ENCODE results near the gene SGCA. TPM values are rescaled to one million over a fixed set of nuclear protein-coding genes. Genes with fewer than 3 reads are reported as not detected.

SGCA gene
- total and polyA plus RNA-seq, 2 donors (not counting 3 experiments of a cell fraction or from before 2014, with no cell fraction given), result not detected

- Histone ChIP-seq H2AFZ (ENCODE audit: low read depth, low read length) (no peak overlapping the region), H3K36me3 (ENCODE audit: control insufficient read depth in 2 of 2, extremely low read depth in 1 of 2, insufficient read depth in 2 of 2, low read length in 2 of 2) (peaks cover 0 to 4% of the 10 kb centered on the region in 2 experiments), H3K79me2 (ENCODE audit: control insufficient read depth, insufficient read depth, low read length) (no peaks in the 10 kb centered on the region), H3K27ac (ENCODE audit: insufficient read depth, low read depth, low read length) (no peak overlapping the region), H4K20me1 (replicated peaks; ENCODE audit: control insufficient read depth, extremely low read depth, insufficient read depth, low read length) (no peaks in the 10 kb centered on the region), H3K4me1 (ENCODE audit: control insufficient read depth, extremely low read depth, insufficient read depth, low read length) (peaks cover under 1% of the 10 kb centered on the region), H3K9me3 (replicated peaks; ENCODE audit: control insufficient read depth, insufficient read depth, low read length) (no peaks in the 10 kb centered on the region), H3K4me3 (replicated peaks in 1 of 3; ENCODE audit: insufficient read depth in 1 of 3, low read depth in 1 of 3, low read length in 3 of 3) (no peak overlapping the region), H3K9ac (replicated peaks; ENCODE audit: extremely low read depth, insufficient read depth, low read length) (no peak overlapping the region), H3K27me3 (ENCODE audit: control insufficient read depth in 2 of 2, insufficient read depth in 2 of 2, low read length in 2 of 2) (no peaks in the 10 kb centered on the region), H3K9me1 (replicated peaks; ENCODE audit: control insufficient read depth, extremely low read depth, insufficient read depth, low read length) (no peaks in the 10 kb centered on the region), H3K4me2 (ENCODE audit: insufficient read depth, low read length) (no peak overlapping the region)
- FAIRE-seq (no peak), DNase-seq (ENCODE audit: low read depth, low spot score) (no peak)
- BruUV-seq (replicated peaks), result no TSS peak
- POLR2A ChIA-PET, result interaction anchor here (0.5 to 0.7 kb wide), 2 partner anchors 13 to 33 kb away, joined by 3 to 4 read pairs; no protein-coding TSS in a partner anchor
- intact Hi-C loops (cut with micrococcal nuclease), result loop anchor here (10.0 kb wide), 1 partner anchor 147 kb away; no protein-coding TSS in a partner anchor
- CTCF ChIA-PET, result interaction anchor here (0.7 to 4.6 kb wide), 17 partner anchors 9 to 180 kb away, joined by 3 to 57 read pairs (median 9); partner anchors contain the start of genes PPP1R9B and SAMD14
- dilution Hi-C loops (cut with MboI; ENCODE audit: extremely low pct_ligation_motif_present, low sequenced_read_pairs), result no loop called here
- no peak for TF ChIP-seq JUN (IDR thresholded peaks at IDR 0.05; ENCODE audit: borderline replicate concordance, insufficient read depth, insufficient read length, low read depth)
- no peak for TF ChIP-seq POLR2AphosphoS5 (IDR thresholded peaks at IDR 0.05; ENCODE audit: insufficient read depth, low read depth, low read length)
- no peak for TF ChIP-seq POLR2A (IDR thresholded peaks at IDR 0.05; ENCODE audit: low read depth, low read length)
- no peak for TF ChIP-seq EZH2 (IDR thresholded peaks at IDR 0.05; ENCODE audit: borderline replicate concordance, low read depth, low read length, severe bottlenecking)
- no peak for TF ChIP-seq FOS (IDR thresholded peaks at IDR 0.05; ENCODE audit: borderline replicate concordance, insufficient read depth, low read length)
- no peak for TF ChIP-seq MAX (IDR thresholded peaks at IDR 0.05; ENCODE audit: insufficient read depth, insufficient read length)
- TF ChIP-seq GATA2 (IDR thresholded peaks at IDR 0.05; ENCODE audit: insufficient read depth, insufficient read length, low read depth, low read length), result no peak
- TF ChIP-seq CTCF (IDR thresholded peaks at IDR 0.05; ENCODE audit: extremely low read depth in 1 of 2, insufficient read depth in 1 of 2, low read depth in 1 of 2, low read length in 2 of 2), result no peak
- TF ChIP-seq MYC (IDR thresholded peaks at IDR 0.05; ENCODE audit: low read depth, low read length), result no peak
These were observed 47.6 kb upstream of the SGCA start for GRCh38 chr17:50118076-50118827.

All from endothelial cell of umbilical vein (primary cell).